RWPE1 (cell line): Measurements from ENCODE around the gene SCARF2.

Experiments used
- CTCF ChIA-PET: fragments of 350-600 bp; sonication (Branson Sonifier 250); formaldehyde crosslinking; extraction: SDS; loops from one replicate; lab custom pipeline; 2021; lab: Yijun Ruan, JAX
- POLR2A ChIA-PET: fragments of 400-600 bp; formaldehyde crosslinking; extraction: SDS; loops from one replicate; lab custom pipeline; 2020; ENCODE audit warnings: antibody characterized with exemption; ENCODE audit not compliant: low non-redundant PET; lab: Yijun Ruan, JAX
- DNase-seq: peaks from one replicate; pipeline ENCODE4 v3.0.0; 2012; ENCODE audit warnings: low spot score
- H3K27ac ChIP-seq: fragments of 450-650 bp; 2 replicates; pipeline ENCODE4 v1.5.1; 2017
- CTCF ChIP-seq: fragments of 450-650 bp; conservative IDR thresholded peaks from 2 replicates; pipeline ENCODE4 v1.5.1; 2017; ENCODE audit warnings: low read depth, mild to moderate bottlenecking

The SCARF2 gene

GRCh38 chr22:20458530-20459151 lies 21.0 kb upstream of the SCARF2 start:
- no peak for TF ChIP-seq CTCF
- ChIA-PET POLR2A (no interaction called here), CTCF (no interaction called here)
- no peak for DNase-seq
- H3K27ac ChIP-seq: no peak overlapping the region

GRCh38 chr22:20457506-20458240 lies 20.0 kb upstream of the SCARF2 start:
- ChIA-PET POLR2A (no interaction called here), CTCF (no interaction called here)
- no peak for TF ChIP-seq CTCF
- no peak for DNase-seq
- no peak overlapping the region for H3K27ac ChIP-seq

- H3K27ac ChIP-seq: 0 out of 2 replicates have a peak overlapping the region, but pooled peaks have one; percentile 10
- no peak for DNase-seq
- no peak for TF ChIP-seq CTCF
- POLR2A ChIA-PET: no interaction called here
- CTCF ChIA-PET: interaction anchor here (0.6 to 0.7 kb wide), 6 partner anchors 16 to 163 kb away, joined by 3 to 5 read pairs (median 4); no protein-coding TSS in a partner anchor
Observed at GRCh38 chr22:20456722-20457076, 19.1 kb upstream of the SCARF2 start.

GRCh38 chr22:20456064-20456721 lies 18.6 kb upstream of the SCARF2 start:
- POLR2A ChIA-PET: no interaction called here

GRCh38 chr22:20455709-20456063 lies 18.1 kb upstream of the SCARF2 start:
- DNase-seq: no peak
- ChIA-PET POLR2A (no interaction called here), CTCF (no interaction called here)
- TF ChIP-seq CTCF: no peak
- H3K27ac ChIP-seq: no peak overlapping the region

More at GRCh38 chr22:20456064-20456721, 18.6 kb upstream of the SCARF2 start:
- CTCF ChIA-PET: interaction anchor here (0.6 to 0.7 kb wide), 4 partner anchors 40 to 164 kb away, joined by 4 to 5 read pairs (median 4); no protein-coding TSS in a partner anchor
- peak; percentile 56 for DNase-seq
- peak; percentile 92 for TF ChIP-seq CTCF
- H3K27ac ChIP-seq: 0 out of 2 replicates have a peak overlapping the region, but pooled peaks have one; percentile 10

GRCh38 chr22:20453222-20453621 lies 15.6 kb upstream of the SCARF2 start:
- TF ChIP-seq CTCF: no peak
- H3K27ac ChIP-seq: no peak overlapping the region
- no peak for DNase-seq
- ChIA-PET POLR2A (no interaction called here), CTCF (interaction anchor here (1.9 kb wide), 1 partner anchor 35 kb away, joined by 4 read pairs; no protein-coding TSS in a partner anchor)
